ENCODE data around the gene VSTM2L.

DNA sequence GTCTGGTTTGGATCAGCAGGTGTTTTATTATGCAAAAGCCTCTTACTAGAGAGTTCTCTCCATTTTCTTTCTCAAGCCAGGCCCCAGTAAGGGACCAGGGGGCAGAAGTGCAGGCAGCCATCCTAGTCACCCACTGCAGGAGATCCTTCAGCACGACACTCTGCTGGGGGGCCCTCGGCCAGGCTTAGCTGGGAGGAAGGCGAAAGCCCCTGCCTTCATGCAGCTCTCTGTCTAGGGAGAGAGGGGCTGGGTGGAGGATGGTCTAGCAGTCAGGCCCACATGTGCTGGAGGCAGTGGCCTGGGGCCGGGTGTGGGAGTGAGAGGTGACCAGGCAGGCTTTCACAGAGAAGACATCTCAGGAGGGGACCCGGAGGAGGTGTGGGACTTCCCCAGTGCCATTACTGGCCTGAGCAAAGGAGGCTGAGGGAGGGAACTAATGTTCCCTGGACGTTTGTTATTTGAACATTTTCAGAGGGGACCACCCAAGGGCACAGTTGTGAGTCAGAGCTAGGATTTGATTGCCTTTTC, 33.5 kb upstream of the VSTM2L start:
- TF ChIP-seq EP300 (IDR thresholded peaks at IDR 0.05) = no peak
- TF ChIP-seq, protein P1, sequence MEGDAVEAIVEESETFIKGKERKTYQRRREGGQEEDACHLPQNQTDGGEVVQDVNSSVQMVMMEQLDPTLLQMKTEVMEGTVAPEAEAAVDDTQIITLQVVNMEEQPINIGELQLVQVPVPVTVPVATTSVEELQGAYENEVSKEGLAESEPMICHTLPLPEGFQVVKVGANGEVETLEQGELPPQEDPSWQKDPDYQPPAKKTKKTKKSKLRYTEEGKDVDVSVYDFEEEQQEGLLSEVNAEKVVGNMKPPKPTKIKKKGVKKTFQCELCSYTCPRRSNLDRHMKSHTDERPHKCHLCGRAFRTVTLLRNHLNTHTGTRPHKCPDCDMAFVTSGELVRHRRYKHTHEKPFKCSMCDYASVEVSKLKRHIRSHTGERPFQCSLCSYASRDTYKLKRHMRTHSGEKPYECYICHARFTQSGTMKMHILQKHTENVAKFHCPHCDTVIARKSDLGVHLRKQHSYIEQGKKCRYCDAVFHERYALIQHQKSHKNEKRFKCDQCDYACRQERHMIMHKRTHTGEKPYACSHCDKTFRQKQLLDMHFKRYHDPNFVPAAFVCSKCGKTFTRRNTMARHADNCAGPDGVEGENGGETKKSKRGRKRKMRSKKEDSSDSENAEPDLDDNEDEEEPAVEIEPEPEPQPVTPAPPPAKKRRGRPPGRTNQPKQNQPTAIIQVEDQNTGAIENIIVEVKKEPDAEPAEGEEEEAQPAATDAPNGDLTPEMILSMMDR (IDR thresholded peaks at IDR 0.05) = no peak
- TF ChIP-seq POLR2A (IDR thresholded peaks at IDR 0.05; ENCODE audit: low read depth) = no peak
- TF ChIP-seq POLR2AphosphoS5 (IDR thresholded peaks at IDR 0.05) = no peak
